Subcutaneous adipose tissue (tissue), 4 donors: Measurements from ENCODE around the gene POLR3A. TPM values are rescaled to one million over a fixed set of nuclear protein-coding genes. Genes with fewer than 3 reads are reported as not detected.

Experiments used
- CTCF ChIP-seq: fragments of 450-650 bp; IDR thresholded peaks from one replicate; pipeline ENCODE4 v1.5.1; 2016; ENCODE audit warnings: low read depth, mild to moderate bottlenecking, control low read depth, antibody characterized with exemption, moderate library complexity
- small RNA-seq: library from RNA; depleted of rRNA; stranded (forward); fragments of <200 nt; gene quantifications from one replicate; pipeline ENCODE3, GENCODE V24; 2016
- total RNA-seq, 4 donors: library from RNA; depleted of rRNA; stranded (reverse); fragments of >200 nt; gene quantifications; one replicate each; pipeline ENCODE4 v1.1.0, GENCODE V29; 2016

Gene POLR3A
- total RNA-seq, 4 donors from 2014 or later: 9.9 to 14.3 (median 12.0) TPM

- TF ChIP-seq CTCF: no peak
These were observed 103.9 kb downstream of the POLR3A start for GRCh38 chr10:77925410-77925794.

GRCh38 chr10:77922566-77923179 lies 106.6 kb downstream of the POLR3A start:
- no peak for TF ChIP-seq CTCF

- TF ChIP-seq CTCF: no peak
These were observed 107.3 kb downstream of the POLR3A start for GRCh38 chr10:77922055-77922454.

GRCh38 chr10:77921395-77921794 lies 107.9 kb downstream of the POLR3A start:
- TF ChIP-seq CTCF: no peak

- TF ChIP-seq CTCF: no peak
These were observed 108.8 kb downstream of the POLR3A start for GRCh38 chr10:77920495-77920894.

- no peak for TF ChIP-seq CTCF
These were observed 109.6 kb downstream of the POLR3A start for GRCh38 chr10:77919713-77920108.

Small RNAs within 50 kb of the gene (small RNA-seq; reads per million reads assigned to genes)
- not detected for gene RF00017

Other genes starting within 250 kb of the POLR3A start
- gene DLG5, start 102.8 kb downstream of the POLR3A start, total RNA-seq: 10 to 100 TPM; 23.0 to 59.5 (median 33.7) TPM
- 1,000 to 10,000 TPM; 2,158 to 3,598 (median 2,515) TPM for gene RPS24, start 4.3 kb upstream of the POLR3A start, total RNA-seq